OCI-LY7 (cell line): Measurements from ENCODE around the gene MRAS. TPM values are rescaled to one million over a fixed set of nuclear protein-coding genes. Genes with fewer than 3 reads are reported as not detected.

ENCODE experiments used
- BruUV-seq: library from RNA; stranded (reverse); fragments of 400-500 nt; replicated peaks from 2 replicates; lab custom pipeline; 2021; lab: Mats Ljungman, UMichigan
- CTCF ChIA-PET: fragments of 300-600 bp; sonication (Branson Sonifier 250); formaldehyde crosslinking; loops from one replicate; lab custom pipeline; 2022; ENCODE audit warnings: antibody characterized with exemption; ENCODE audit not compliant: unreplicated experiment; lab: Charles Lee
- POLR2A ChIA-PET: fragments of 300-600 bp; sonication (Branson Sonifier 250); formaldehyde crosslinking; loops from one replicate; lab custom pipeline; 2022; ENCODE audit warnings: antibody characterized with exemption; lab: Charles Lee
- DNase-seq: peaks from one replicate; pipeline ENCODE4 v3.0.0-alpha.2; 2015; ENCODE audit warnings: low spot score
- H2AFZ ChIP-seq: fragments of 200-600 bp; sonication (generic), shearing (Covaris generic); 2 replicates; pipeline ENCODE4 v1.6.1; 2014; ENCODE audit warnings: mild to moderate bottlenecking, antibody characterized with exemption, low read length, moderate library complexity
- H3K27ac ChIP-seq: fragments of 200-600 bp; sonication (generic); 2 replicates; pipeline ENCODE4 v1.5.1; 2014; ENCODE audit warnings: mixed run types, low read depth, mild to moderate bottlenecking, moderate library complexity, low read length, inconsistent platforms; ENCODE audit not compliant: poor library complexity, severe bottlenecking
- H3K36me3 ChIP-seq: fragments of 200-600 bp; sonication (generic); 2 replicates; pipeline ENCODE4 v1.6.1; 2014; ENCODE audit warnings: mild to moderate bottlenecking, antibody characterized with exemption, low read length, moderate library complexity, mixed read lengths; ENCODE audit not compliant: insufficient read depth
- H3K4me1 ChIP-seq: fragments of 200-600 bp; sonication (generic); 2 replicates; pipeline ENCODE4 v1.5.1; 2014; ENCODE audit warnings: mild to moderate bottlenecking, low read length; ENCODE audit not compliant: insufficient read depth, poor library complexity, severe bottlenecking
- H3K4me2 ChIP-seq: fragments of 200-600 bp; sonication (generic); 2 replicates; pipeline ENCODE4 v1.6.1; 2014; ENCODE audit warnings: mild to moderate bottlenecking, low read length
- H3K4me3 ChIP-seq: fragments of 200-600 bp; sonication (generic); 2 replicates; pipeline ENCODE4 v1.5.1; 2014; ENCODE audit warnings: mild to moderate bottlenecking, low read depth, low read length; ENCODE audit not compliant: poor library complexity, severe bottlenecking
- H3K79me2 ChIP-seq: fragments of 200-600 bp; sonication (generic); 2 replicates; pipeline ENCODE4 v1.6.1; 2016; ENCODE audit warnings: low read depth, mild to moderate bottlenecking, low read length, moderate library complexity, mixed read lengths; ENCODE audit not compliant: insufficient read depth
- H3K9me2 ChIP-seq: fragments of 200-600 bp; sonication (generic); 2 replicates; pipeline ENCODE4 v1.6.1; 2016; ENCODE audit warnings: mild to moderate bottlenecking, low read length, mixed read lengths; ENCODE audit not compliant: insufficient read depth
- H3K9me3 ChIP-seq: fragments of 200-600 bp; sonication (generic); 2 replicates; pipeline ENCODE4 v1.6.1; 2014; ENCODE audit warnings: mild to moderate bottlenecking, mixed run types, low read length, mixed read lengths
- H4K20me1 ChIP-seq: fragments of 200-600 bp; sonication (generic); 2 replicates; pipeline ENCODE4 v1.6.1; 2014; ENCODE audit warnings: mild to moderate bottlenecking, antibody characterized with exemption, low read length, moderate library complexity, mixed read lengths; ENCODE audit not compliant: insufficient read depth
- EZH2phosphoT487 ChIP-seq: fragments of 200-600 bp; sonication (generic); IDR thresholded peaks from 2 replicates; pipeline ENCODE4 v1.6.1; 2018; ENCODE audit warnings: low read depth, borderline replicate concordance, mild to moderate bottlenecking, mixed run types, antibody characterized with exemption, low read length, moderate library complexity, mixed read lengths
- intact Hi-C: fragments of 100-400 bp; cut with micrococcal nuclease; formaldehyde crosslinking; loops from one replicate; pipeline ENCODE4 v1.10.0; 2022; ENCODE audit not compliant: unreplicated experiment
- total RNA-seq, 2 experiments: library from RNA; depleted of rRNA in 1 of 2; stranded (reverse); fragments of >200 nt in 1 of 2; shearing (Covaris generic) in 1 of 2; gene quantifications; 2 replicates each; pipeline ENCODE4 v1.2.3, GENCODE V29; 2014 to 2022
- TF ChIP-seq, protein P1 (sequence below): fragments of 200-600 bp; sonication (generic); conservative IDR thresholded peaks from 2 replicates; pipeline ENCODE4 v1.5.1; 2014; ENCODE audit warnings: mild to moderate bottlenecking, antibody characterized with exemption, low read length, moderate library complexity, mixed read lengths

The MRAS gene
- total RNA-seq, 2 experiments from 2014 or later: not detected

GRCh38 chr3:138338811-138339210, 9.6 kb upstream of the MRAS start:
- Histone ChIP-seq H3K9me3 (no peaks in the 10 kb centered on the region), H3K36me3 (no peaks in the 10 kb centered on the region), H2AFZ (no peak overlapping the region), H3K9me2 (no peaks in the 10 kb centered on the region), H3K4me1 (no peaks in the 10 kb centered on the region), H3K4me3 (no peak overlapping the region), H3K79me2 (no peaks in the 10 kb centered on the region), H3K4me2 (no peak overlapping the region), H3K27ac (no peak overlapping the region), H4K20me1 (no peaks in the 10 kb centered on the region)
- no TSS peak for BruUV-seq
- TF ChIP-seq EZH2phosphoT487: no peak
- TF ChIP-seq, protein P1, sequence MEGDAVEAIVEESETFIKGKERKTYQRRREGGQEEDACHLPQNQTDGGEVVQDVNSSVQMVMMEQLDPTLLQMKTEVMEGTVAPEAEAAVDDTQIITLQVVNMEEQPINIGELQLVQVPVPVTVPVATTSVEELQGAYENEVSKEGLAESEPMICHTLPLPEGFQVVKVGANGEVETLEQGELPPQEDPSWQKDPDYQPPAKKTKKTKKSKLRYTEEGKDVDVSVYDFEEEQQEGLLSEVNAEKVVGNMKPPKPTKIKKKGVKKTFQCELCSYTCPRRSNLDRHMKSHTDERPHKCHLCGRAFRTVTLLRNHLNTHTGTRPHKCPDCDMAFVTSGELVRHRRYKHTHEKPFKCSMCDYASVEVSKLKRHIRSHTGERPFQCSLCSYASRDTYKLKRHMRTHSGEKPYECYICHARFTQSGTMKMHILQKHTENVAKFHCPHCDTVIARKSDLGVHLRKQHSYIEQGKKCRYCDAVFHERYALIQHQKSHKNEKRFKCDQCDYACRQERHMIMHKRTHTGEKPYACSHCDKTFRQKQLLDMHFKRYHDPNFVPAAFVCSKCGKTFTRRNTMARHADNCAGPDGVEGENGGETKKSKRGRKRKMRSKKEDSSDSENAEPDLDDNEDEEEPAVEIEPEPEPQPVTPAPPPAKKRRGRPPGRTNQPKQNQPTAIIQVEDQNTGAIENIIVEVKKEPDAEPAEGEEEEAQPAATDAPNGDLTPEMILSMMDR: no peak
- POLR2A ChIA-PET: no interaction called here
- CTCF ChIA-PET: no interaction called here
- intact Hi-C loops: no loop called here
- no peak for DNase-seq

- H3K4me1 ChIP-seq: no peaks in the 10 kb centered on the region
- H3K27ac ChIP-seq: no peak overlapping the region
- no peak for TF ChIP-seq EZH2phosphoT487
- TF ChIP-seq, protein P1: no peak
- POLR2A ChIA-PET: interaction anchor here (0.7 kb wide), 1 partner anchor 36 kb away, joined by 3 read pairs; no protein-coding TSS in a partner anchor
- no peak overlapping the region for H2AFZ ChIP-seq
- no peak overlapping the region for H3K4me2 ChIP-seq
- no peaks in the 10 kb centered on the region for H4K20me1 ChIP-seq
- no TSS peak for BruUV-seq
- intact Hi-C loops: no loop called here
- H3K9me3 ChIP-seq: no peaks in the 10 kb centered on the region
- H3K36me3 ChIP-seq: no peaks in the 10 kb centered on the region
- no peaks in the 10 kb centered on the region for H3K79me2 ChIP-seq
- no peak overlapping the region for H3K4me3 ChIP-seq
- H3K9me2 ChIP-seq: no peaks in the 10 kb centered on the region
- DNase-seq: no peak
- CTCF ChIA-PET: no interaction called here
Measured at GRCh38 chr3:138340511-138340910, 7.9 kb upstream of the MRAS start.

GRCh38 chr3:138344754-138345153, 3.6 kb upstream of the MRAS start:
- no TSS peak for BruUV-seq
- intact Hi-C loops: no loop called here
- ChIA-PET CTCF (interaction anchor here (0.6 kb wide), 1 partner anchor 57 kb away, joined by 3 read pairs; no protein-coding TSS in a partner anchor), POLR2A (no interaction called here)
- DNase-seq: no peak
- Histone ChIP-seq H3K27ac (no peak overlapping the region), H3K9me3 (no peaks in the 10 kb centered on the region), H2AFZ (no peak overlapping the region), H3K79me2 (no peaks in the 10 kb centered on the region), H3K4me1 (no peaks in the 10 kb centered on the region), H3K9me2 (no peaks in the 10 kb centered on the region), H3K36me3 (no peaks in the 10 kb centered on the region), H3K4me2 (no peak overlapping the region), H3K4me3 (no peak overlapping the region), H4K20me1 (no peaks in the 10 kb centered on the region)
- no peak for TF ChIP-seq EZH2phosphoT487
- TF ChIP-seq, protein P1: no peak
